Stimulated activated CD4-positive, alpha-beta T cell treated with anti-CD3 and anti-CD28 coated beads, Interleukin-1b, Interleukin-23, amount 100 ng/mL, for 1 hour (primary cell): Measurements from ENCODE around the gene CHI3L1.
"Not testable (repeated sequence)": the region's sequence is repeated elsewhere in the genome, so short reads cannot be mapped to it uniquely, and the experiment has no call there.

ENCODE experiments used
- DNase-seq, 2 donors: peaks; one replicate each; pipeline ENCODE4 v3.0.0-alpha.2; 2020; ENCODE audit warnings: low read depth in 2 of 2

The CHI3L1 gene

GRCh38 chr1:203186446-203187303, at the start of gene CHI3L1:
Gene CHI3L1, minus strand, starts transcription at chr1:203186704. Its CDS starts 81 bp downstream, at chr1:203186623.
- DNase-seq: no peak

- not testable (repeated sequence) for DNase-seq
Measured at GRCh38 chr1:203234901-203235300, 48.4 kb upstream of the CHI3L1 start.

- DNase-seq: no peak
Measured at GRCh38 chr1:203229471-203230135, 43.1 kb upstream of the CHI3L1 start, which contains the start of gene CHIT1. Gene CHIT1, minus strand, starts transcription at chr1:203229673. Its CDS starts 37 bp downstream, at chr1:203229636.

- DNase-seq: no peak
Measured at GRCh38 chr1:203228670-203229069, 42.2 kb upstream of the CHI3L1 start.

- DNase-seq: no peak
Measured at GRCh38 chr1:203227371-203228083, 41.0 kb upstream of the CHI3L1 start.

- DNase-seq: no peak
Measured at GRCh38 chr1:203225071-203225470, 38.6 kb upstream of the CHI3L1 start.

- DNase-seq: no peak
Measured at GRCh38 chr1:203223012-203223775, 36.7 kb upstream of the CHI3L1 start.

- DNase-seq: no peak
Measured at GRCh38 chr1:203219934-203220333, 33.4 kb upstream of the CHI3L1 start.

- DNase-seq: no peak
Measured at GRCh38 chr1:203219171-203219570, 32.7 kb upstream of the CHI3L1 start.

- no peak for DNase-seq
Measured at GRCh38 chr1:203217668-203218067, 31.2 kb upstream of the CHI3L1 start.

GRCh38 chr1:203217139-203217655, 30.7 kb upstream of the CHI3L1 start:
- no peak for DNase-seq

GRCh38 chr1:203216274-203217138, 30.0 kb upstream of the CHI3L1 start:
- DNase-seq: peak; percentile 10 to 14

GRCh38 chr1:203215573-203215972, 29.1 kb upstream of the CHI3L1 start:
- DNase-seq: no peak

GRCh38 chr1:203214871-203215270, 28.4 kb upstream of the CHI3L1 start:
- no peak for DNase-seq

- no peak for DNase-seq
Measured at GRCh38 chr1:203213126-203213525, 26.6 kb upstream of the CHI3L1 start.

- no peak for DNase-seq
Measured at GRCh38 chr1:203211812-203212211, 25.3 kb upstream of the CHI3L1 start.

- no peak for DNase-seq
Measured at GRCh38 chr1:203210988-203211387, 24.5 kb upstream of the CHI3L1 start.

GRCh38 chr1:203210350-203210749, 23.8 kb upstream of the CHI3L1 start:
- no peak for DNase-seq

GRCh38 chr1:203208181-203208580, 21.7 kb upstream of the CHI3L1 start:
- no peak for DNase-seq

GRCh38 chr1:203207751-203208150, 21.2 kb upstream of the CHI3L1 start:
- DNase-seq: no peak
